B cell (primary cell): ENCODE results near the gene CGB1.

ENCODE experiments used
- CTCF ChIP-seq: fragments of 200-600 bp; IDR thresholded peaks from one replicate; pipeline ENCODE4 v1.8.0; 2022; ENCODE audit warnings: antibody characterized with exemption, mild to moderate bottlenecking
- EZH2 ChIP-seq: IDR thresholded peaks from 2 replicates; pipeline ENCODE4 v1.6.1; 2012; ENCODE audit warnings: borderline replicate concordance, low read depth, mild to moderate bottlenecking, moderate library complexity, low read length; ENCODE audit not compliant: insufficient read depth, poor library complexity, severe bottlenecking

DNA sequence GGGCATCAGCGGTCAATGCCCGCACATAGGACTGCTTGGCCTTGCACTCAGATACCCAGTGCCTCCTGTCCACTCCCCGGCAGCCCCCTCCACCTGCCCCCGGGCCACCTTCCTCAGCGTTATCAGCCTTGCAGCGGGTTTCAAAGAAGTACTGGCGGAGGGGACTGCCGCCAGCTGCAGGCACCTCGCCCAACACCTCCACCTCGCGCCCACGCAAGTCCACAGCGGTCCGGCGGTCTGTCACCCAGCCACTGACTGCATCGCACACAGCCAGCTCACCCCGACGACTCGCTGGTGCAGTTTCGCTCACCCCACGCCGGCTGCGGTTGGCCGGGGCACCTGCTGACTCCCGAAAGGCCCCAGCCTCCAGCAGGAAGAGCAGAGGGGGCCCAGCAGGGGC is 24.8 kb upstream of the CGB1 start:
- no peak for TF ChIP-seq CTCF
- no peak for TF ChIP-seq EZH2
